GM19328 (cell line): Measurements from ENCODE around the gene EDN1.

Source experiments
- ATAC-seq: cut with Tn5 transposase; IDR thresholded peaks from one replicate; pipeline ENCODE4 v1.9.1; 2021; ENCODE audit warnings: mild to moderate bottlenecking, moderate library complexity; ENCODE audit not compliant: unreplicated experiment

Gene EDN1

GRCh38 chr6:12289933-12290820, at the start of gene EDN1:
TSS of gene EDN1 (plus strand) at chr6:12290361. CDS start at chr6:12290630, 269 bp downstream.
- ATAC-seq: peak; percentile 74

- ATAC-seq: no peak
Observed at GRCh38 chr6:12241493-12242175, 48.5 kb upstream of the EDN1 start.

- ATAC-seq: no peak
Observed at GRCh38 chr6:12243169-12243568, 47.0 kb upstream of the EDN1 start.

- no peak for ATAC-seq
Observed at GRCh38 chr6:12245360-12245759, 44.8 kb upstream of the EDN1 start.

GRCh38 chr6:12245763-12246718, 44.1 kb upstream of the EDN1 start:
- no peak for ATAC-seq

GRCh38 chr6:12246900-12247299, 43.3 kb upstream of the EDN1 start:
- ATAC-seq: no peak

GRCh38 chr6:12249541-12250382, 40.4 kb upstream of the EDN1 start:
- no peak for ATAC-seq

- no peak for ATAC-seq
Observed at GRCh38 chr6:12250383-12250770, 39.8 kb upstream of the EDN1 start.

- ATAC-seq: no peak
Observed at GRCh38 chr6:12254210-12254609, 36.0 kb upstream of the EDN1 start.

- ATAC-seq: no peak
Observed at GRCh38 chr6:12258191-12258590, 32.0 kb upstream of the EDN1 start.

GRCh38 chr6:12258591-12259075, 31.5 kb upstream of the EDN1 start:
- no peak for ATAC-seq

GRCh38 chr6:12260458-12261093, 29.6 kb upstream of the EDN1 start:
- no peak for ATAC-seq

- no peak for ATAC-seq
Observed at GRCh38 chr6:12261502-12261901, 28.7 kb upstream of the EDN1 start.

- no peak for ATAC-seq
Observed at GRCh38 chr6:12262236-12263061, 27.7 kb upstream of the EDN1 start.

- no peak for ATAC-seq
Observed at GRCh38 chr6:12263403-12263802, 26.8 kb upstream of the EDN1 start.

- no peak for ATAC-seq
Observed at GRCh38 chr6:12264671-12265070, 25.5 kb upstream of the EDN1 start.

GRCh38 chr6:12265296-12265695, 24.9 kb upstream of the EDN1 start:
- no peak for ATAC-seq

GRCh38 chr6:12265791-12266190, 24.4 kb upstream of the EDN1 start:
- ATAC-seq: no peak

GRCh38 chr6:12266571-12266970, 23.6 kb upstream of the EDN1 start:
- no peak for ATAC-seq
